Epidermal melanocyte (primary cell): ENCODE results near the gene TMEM62.
"Not testable (repeated sequence)": the region's sequence is repeated elsewhere in the genome, so short reads cannot be mapped to it uniquely, and the experiment has no call there.

ENCODE experiments used
- DNase-seq: peaks from one replicate; pipeline ENCODE4 v3.0.0; 2011; ENCODE audit warnings: low spot score; ENCODE audit not compliant: insufficient read length

The TMEM62 gene

DNA sequence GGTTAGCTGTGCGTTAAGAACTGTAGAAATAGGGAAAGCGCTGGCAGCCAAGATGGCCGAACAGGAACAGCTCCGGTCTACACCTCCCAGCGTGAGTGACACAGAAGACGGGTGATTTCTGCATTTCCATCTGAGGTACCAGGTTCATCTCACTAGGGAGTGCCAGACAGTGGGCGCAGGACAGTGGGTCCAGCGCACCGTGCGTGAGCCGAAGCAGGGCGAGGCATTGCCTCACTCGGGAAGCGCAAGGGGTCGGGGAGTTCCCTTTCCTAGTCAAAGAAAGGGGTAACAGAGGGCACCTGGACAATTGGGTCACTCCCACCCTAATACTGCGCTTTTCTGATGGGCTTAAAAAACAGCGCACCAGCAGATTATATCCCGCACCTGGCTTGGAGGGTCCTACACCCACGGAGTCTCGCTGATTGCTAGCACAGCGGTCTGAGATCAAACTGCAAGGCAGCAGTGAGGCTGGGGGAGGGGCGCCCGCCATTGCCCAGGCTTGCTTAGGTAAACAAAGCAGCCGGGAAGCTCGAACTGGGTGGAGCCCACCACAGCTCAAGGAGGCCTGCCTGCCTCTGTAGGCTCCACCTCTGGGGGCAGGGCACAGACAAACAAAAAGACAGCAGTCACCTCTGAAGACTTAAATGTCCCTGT, 42.4 kb downstream of the TMEM62 start:
- DNase-seq, result not testable (repeated sequence)

DNA sequence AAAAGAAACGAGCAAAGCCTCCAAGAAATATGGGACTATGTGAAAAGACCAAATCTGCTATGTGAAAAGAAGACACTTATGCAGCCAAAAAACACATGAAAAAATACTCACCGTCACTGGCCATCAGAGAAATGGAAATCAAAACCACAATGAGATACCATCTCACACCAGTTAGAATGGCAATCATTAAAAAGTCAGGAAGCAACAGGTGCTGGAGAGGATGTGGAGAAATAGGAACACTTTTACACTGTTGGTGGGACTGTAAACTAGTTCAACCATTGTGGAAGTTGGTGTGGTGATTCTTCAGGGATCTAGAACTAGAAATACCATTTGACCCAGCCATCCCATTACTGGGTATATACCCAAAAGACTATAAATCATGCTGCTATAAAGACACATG, 43.8 kb downstream of the TMEM62 start:
- DNase-seq, result not testable (repeated sequence)

DNA sequence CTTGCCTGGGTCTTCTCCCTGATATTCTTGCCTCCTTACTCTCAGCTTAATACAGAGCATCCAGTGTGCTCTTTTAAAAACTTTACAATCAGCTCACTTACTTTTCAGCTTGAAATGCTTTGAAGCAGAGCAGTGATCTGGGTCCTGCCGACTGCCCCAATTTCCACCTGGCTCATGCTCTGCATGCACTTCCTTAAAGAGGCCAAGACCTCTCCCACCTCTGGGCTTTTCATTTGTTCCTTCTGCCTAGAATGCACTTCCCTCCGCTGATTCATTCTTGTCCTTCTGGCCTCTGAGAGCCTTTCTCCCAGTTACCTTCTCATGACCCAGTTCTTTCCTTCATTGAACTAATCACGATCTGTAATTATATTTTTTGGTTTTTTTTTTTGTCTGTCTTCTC, 49.9 kb downstream of the TMEM62 start:
- DNase-seq, result no peak

DNA sequence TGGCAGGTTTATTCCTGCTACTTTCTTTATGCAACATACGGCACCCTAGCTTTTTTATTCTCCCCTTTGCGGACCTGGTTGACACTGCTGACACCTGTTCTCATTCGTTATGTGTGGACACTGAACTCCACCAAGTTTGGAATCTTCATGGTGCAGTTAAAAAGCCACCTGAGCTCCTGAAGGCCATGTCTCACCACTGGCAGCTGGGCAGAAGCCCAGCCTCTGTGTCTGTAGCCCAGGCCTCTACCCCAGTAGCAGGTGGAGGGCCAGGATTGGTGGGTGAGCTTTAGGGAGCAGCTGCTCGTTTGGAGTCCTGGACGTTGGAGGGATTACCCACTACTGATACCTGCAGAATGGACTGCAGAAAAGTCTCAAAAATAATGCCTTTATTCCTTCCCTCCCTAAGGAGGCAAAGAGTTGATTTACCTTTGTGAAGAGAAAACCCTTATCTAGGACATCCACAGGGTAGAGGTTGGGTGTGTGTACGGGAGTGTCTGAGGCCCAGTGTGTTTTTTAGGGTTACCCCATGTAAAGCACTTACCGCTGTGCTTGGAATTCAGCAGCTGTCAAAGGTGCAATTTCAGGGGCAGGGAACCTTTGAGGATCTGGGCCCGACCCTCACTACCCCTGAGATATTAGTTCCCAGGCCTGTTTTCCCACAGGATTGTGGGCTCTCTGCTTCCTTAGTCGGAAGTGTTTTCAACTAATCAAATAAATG, 51.2 kb downstream of the TMEM62 start:
- no peak for DNase-seq

DNA sequence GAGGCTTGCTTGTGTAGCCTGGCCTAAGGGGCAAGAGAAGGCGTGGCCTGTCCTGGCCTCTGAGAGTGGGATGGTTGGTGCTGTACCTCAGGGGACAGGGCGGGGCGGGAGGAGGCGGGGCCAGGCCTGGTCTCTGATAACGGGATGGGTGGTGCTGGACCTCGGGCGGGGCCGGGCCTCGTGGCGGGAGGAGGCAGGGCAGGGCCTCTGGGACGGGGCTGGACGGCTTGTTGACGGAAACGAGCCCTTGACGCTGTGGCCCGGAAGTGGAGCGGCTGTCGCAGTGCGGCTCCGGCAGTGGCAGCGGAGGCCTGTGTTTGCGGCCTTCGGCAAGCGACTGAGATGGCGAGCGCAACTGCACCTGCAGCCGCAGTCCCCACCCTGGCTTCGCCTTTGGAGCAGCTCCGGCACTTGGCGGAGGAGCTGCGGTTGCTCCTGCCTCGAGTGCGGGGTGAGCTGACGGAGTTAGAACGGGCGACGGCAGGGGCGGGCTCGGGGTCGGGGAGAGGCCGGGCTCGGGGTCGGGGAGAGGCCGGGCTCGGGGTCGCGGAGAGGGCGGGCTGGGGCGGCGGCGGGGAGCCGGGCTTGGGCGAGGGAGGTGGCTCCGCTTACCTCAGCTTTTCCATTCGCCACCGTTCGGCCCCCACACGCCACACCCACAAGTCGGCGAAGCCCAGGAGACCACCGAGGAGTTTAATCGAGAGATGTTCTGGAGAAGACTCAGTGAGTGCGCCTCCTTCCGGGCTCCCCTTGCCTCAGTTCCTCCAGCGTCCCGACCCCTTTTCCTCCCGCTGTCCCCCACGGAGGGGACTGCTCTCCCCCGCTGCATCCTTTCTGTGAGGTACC, 52.0 kb downstream of the TMEM62 start, which contains the start of gene CCNDBP1:
Gene CCNDBP1, plus strand, starts transcription at position 247 of the 846 bp plus-strand sequence. Its CDS starts 96 bp downstream, at position 343.
- DNase-seq, result peak; percentile 95

DNA sequence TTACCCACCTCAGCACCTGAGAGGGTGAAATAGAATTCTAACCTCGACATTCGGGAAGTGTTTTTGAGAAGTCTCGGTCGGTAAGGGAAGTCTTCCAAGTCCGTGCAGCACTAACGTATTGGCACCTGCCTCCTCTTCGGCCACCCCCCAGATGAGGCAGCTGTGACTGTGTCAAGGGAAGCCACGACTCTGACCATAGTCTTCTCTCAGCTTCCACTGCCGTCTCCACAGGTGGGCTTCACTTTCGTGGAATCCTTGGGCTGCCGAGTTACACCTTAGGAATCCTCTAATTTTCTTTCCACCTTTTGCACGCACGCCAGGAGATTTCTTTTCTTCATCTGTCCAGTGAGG, 52.6 kb downstream of the TMEM62 start:
- DNase-seq, result no peak

DNA sequence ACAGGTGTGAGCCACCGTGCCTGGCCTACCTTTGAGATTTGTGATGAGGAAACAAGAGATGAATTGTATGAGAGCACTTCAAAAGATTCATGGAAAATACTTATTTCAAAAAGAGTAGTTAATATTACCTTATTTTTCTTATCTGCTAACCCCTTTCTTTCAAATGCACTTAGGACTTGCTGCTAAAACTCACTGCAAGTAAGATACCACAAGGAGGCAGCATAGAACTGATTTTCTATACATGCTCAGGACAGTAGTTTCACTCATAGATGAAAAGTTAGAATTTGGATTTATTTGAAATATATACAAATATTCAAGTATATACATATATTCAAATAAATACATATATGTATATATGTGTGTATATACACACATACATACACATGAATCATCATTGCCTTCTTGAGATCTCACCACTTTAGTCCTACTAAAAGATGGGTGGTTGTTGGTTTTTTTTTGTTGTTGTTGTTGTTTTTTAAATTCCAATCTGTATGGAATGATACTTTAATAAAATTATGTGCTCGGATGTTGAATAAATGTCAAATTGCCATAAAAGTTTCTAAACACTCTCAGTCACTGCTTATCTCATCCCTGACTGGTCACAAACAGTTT, 54.3 kb downstream of the TMEM62 start:
- peak; percentile 43 for DNase-seq

DNA sequence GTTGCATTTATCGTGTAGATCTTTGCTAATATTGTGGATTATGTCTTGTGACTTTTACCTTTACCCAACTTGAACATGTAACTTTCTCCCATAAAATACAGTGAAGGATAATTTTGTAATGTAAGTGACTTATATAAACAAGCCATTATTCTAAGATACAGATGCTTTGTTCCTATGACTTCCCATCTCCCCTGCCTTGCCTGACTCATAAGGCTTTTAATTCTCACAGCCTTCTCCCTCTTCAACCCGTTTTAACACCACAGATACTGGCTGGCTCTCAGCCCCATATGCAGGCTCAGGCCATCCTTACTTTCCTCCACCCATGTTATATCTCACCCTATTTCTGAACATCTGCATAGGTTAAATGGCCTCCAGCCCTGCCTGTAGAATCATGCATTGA, 55.9 kb downstream of the TMEM62 start:
- no peak for DNase-seq

DNA sequence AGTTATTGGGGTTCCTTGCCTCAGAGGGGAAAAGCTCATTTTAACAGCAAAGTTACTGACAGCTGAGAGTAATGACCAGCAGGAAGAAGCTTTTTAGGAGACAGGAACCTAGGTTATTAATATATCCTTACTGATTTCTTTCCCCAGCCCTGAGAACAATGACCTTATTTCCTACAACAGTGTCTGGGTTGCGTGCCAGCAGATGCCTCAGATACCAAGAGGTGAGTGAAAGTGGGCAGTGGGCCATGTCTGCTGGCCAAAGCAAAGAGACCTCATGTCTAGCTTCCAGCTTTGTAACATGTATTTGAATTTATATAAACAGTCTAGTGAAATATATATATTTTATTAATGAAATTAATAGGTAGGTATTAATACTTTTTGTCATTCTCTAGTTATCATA, 56.8 kb downstream of the TMEM62 start:
- no peak for DNase-seq

DNA sequence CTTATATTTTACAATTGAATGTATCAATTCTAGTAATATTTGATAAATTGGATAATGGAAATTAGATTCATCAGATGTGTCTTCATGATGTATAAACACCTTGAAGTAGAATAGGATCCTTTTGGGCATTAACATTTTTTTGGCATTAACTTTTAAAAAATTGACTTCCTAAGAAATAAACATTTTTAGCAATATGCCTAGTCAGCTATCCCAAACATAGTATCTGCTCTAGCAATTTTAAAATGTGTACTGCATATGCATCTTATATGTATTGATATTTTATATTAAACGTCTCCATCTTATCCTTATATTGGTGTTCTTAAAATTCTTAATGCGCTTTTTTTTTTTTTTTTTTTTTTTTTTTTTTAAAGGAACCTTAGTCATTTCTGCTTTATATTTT, 60.3 kb downstream of the TMEM62 start:
- DNase-seq, result no peak

DNA sequence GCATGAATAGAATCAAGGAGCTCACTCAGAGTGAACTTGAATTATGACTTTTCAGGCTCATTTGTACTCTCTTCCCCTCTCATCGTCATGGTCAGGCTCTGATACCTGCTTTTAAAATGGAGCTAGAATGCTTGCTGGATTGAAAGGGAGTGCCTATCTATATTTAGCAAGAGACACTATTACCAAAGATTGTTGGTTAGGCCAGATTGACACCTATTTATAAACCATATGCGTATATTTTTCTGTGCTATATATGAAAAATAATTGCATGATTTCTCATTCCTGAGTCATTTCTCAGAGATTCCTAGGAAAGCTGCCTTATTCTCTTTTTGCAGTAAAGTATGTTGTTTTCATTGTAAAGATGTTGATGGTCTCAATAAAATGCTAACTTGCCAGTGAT, 61.4 kb downstream of the TMEM62 start:
- DNase-seq, result no peak

DNA sequence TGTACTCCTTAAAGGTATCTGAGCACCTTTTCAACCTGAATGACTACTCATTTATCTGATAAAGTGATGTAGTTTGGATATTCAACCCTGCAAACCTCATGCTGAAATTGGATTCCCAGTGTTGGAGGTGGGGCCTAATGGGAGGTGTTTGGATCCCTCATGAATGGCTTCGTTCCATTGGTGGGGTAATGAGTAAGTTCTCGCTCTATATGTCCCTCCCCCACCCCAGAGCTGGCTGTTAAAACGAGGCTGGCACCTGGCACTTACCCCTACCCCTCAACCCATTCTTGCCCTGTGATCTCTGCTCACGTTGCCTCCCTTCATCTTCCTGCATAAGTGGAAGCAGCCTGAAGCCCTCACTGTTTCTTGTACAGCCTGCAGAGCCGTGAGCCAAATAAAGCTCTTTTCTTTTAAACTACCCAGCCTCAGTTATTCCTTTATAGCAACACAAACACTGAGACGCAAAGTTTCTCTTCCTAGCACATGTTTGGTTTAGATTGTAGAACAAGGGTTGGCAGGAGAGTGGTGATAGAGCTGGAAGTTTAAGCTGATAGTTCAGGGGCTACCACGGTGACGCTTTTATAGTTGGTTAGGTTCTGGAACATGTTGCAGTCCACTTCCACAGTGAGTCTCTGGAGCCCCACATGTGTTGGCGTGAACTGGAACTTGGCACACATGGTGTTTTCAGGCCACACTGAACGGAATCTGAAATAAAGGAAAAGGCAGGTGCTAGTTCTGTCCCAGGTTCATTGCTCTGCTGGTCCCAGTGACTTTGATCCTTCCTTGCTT, 63.6 kb downstream of the TMEM62 start:
- no peak for DNase-seq

DNA sequence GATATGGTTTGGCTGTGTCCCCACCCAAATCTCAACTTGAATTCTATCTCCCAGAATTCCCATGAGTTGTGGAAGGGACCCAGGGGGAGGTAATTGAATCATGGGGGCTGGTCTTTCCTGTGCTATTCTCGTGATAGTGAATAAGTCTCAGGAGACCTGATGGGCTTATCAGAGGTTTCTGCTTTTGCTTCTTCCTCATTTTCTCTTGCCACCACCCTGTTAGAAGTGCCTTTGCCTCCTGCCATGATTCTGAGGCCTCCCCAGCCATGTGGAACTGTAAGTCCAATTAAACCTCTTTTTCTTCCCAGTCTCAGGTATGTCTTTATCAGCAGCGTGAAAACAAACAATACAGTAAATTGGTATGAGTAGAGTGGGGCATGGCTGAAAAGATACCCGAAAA, 64.4 kb downstream of the TMEM62 start:
- not testable (repeated sequence) for DNase-seq

DNA sequence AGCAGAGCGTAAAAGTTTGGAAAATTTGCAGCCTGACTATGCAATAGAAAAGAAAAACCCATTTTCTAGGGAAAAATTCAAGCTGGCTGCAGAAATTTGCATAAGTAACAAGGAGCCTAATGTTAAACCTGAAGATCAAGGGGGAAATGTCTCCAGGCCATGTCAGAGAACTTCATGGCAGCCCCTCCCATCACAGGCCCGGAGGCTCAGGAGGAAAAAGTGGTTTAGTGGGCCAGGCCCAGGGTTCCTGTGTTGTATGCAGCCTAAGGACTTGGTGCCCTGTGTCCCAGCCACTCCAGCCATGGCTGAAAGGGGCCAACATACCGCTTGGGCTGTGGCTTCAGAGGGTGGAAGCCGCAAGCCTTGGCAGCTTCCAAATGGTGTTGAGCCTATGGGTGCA, 65.2 kb downstream of the TMEM62 start:
- not testable (repeated sequence) for DNase-seq

DNA sequence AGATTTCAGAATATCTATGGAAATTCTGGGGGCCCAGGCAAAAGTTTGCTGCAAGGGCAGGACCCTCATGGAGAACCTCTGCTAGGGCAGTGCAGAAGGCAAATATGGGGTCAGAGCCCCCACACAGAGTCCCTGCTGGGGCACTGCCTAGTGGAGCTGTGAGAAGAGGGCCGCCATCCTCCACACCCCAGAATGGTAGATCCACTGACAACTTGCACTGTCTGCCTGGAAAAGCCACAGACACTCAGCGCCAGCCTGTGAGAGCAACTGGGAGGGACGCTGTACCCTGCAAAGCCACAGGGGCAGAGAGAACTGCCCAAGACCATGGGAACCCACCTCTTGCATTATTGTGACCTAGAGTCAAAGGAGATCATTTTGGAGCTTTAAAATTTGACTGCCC, 65.6 kb downstream of the TMEM62 start:
- no peak for DNase-seq

DNA sequence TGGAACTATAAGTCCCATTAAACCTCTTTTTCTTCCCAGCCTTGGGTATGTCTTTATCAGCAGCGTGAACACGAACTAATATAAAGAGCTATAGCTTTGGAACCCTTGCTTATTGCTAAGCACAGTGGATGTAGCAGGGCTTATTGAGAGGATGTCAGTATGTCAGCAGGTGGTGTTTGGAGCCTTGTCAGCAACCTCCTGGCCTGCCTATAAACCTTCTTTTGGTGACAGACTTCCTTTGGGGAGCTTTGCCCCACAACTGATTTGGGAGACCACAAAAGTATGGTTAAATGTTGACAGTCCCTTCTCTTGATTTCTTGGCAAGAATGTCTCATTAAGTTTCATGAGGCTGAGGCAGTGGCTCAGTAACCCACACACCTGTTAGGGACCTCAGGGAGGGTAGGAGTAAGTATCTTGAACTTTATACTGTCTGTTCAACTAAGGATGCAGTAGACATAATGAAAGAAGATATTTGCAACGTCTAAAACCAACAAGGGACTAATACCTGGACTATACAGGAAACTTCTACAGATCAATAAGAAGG, 66.6 kb downstream of the TMEM62 start:
- no peak for DNase-seq

DNA sequence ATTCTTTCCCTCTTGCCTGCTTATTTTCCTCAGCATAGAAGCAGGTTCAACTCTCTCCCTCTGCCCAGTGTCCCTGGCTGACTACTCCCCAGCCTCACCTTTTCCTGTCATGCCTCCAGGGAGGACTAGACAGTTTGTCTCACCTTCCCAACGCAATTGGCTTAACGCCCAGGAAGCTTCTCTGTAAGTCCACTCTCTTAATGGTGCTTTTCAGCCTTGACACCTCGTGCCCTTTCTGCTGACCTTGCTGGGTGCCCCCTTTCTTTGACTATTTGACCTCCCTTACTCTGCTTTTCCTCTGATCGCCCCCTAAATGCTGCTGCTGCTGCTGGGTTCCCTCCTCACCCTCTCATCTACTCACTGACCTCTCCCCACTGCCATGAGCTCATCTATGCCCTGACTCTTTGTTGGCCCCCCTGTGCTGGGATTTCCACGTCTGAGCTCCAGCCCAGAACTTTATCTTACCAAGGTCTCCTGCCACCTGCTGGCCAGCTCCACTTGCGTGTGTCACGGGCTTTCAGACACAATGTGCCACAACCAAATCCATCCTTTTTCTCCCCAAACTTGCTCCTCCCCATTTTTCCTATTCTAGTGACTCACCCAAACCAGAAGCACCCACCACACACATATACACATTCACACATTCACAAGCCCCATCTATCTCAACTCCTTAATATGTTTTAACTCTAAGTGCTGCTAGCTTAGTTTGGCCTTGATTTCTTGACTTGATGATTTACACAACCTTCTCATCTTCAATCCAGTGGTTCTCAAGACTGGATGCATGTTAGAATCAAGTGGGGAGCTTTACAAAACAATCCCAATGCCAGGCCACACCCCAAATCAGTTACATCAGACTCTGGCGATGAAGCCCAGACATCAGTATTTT, 70.9 kb downstream of the TMEM62 start:
- DNase-seq, result peak; percentile 34

DNA sequence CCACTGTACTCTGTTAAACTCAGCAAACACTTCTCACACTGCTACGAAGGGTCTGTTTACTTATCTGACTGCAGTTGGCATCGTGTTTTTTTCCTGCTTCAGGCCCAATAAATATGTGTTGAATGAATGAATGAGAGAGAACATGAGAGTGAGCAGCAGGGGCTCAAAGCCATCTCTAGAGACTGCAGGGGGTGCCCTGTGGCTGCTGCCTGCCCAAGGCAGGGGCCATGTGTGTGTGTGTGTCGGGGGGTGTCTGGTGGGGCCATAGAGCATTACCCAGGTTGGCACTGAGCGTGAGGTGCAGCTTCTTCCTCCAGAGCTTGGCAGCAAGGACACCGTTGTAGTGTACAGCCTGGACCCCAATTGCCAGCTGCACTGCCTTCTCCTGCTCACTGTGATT, 72.7 kb downstream of the TMEM62 start:
- DNase-seq, result no peak

DNA sequence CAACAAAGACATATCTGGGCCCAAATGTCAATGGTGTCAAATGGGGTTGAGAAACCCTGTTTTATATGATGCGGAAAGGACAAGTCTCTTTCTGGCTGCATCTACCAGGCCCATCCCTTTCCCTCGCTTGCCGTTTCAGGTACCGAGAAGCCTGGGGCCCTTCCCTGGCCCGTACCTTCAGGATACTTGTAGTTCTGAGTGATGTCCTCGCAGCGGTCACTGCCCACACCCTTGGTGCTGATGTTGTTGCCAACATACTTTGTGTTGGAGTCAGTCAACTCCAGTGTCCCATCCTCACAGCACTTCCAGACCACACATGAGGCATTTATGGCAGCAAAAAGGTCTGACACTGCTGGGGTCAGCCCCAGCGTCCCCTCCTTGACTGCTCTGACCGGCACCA, 73.6 kb downstream of the TMEM62 start:
- no peak for DNase-seq
